Right lobe of liver (tissue), 4 donors: Measurements from ENCODE around the gene FNDC10.

Experiments
- CTCF ChIP-seq, 4 donors: fragments of 200-600 bp in 3 of 4; fragments of 450-650 bp in 1 of 4; IDR thresholded peaks; one replicate each; pipeline versions ENCODE4 v1.5.1 to v1.8.0; 2016 to 2022; ENCODE audit warnings: antibody characterized with exemption in 4 of 4, mild to moderate bottlenecking in 2 of 4
- POLR2A ChIP-seq: fragments of 450-650 bp; IDR thresholded peaks from one replicate; pipeline ENCODE4 v1.6.1; 2017; ENCODE audit warnings: antibody characterized with exemption, mild to moderate bottlenecking
- donor health status: DM: no; HTN: no; CAD: no.
- donor health status: DM: no; HTN: no; CAD: no.
- donor health status: DM: no; HTN: yes; CAD: no.

GRCh38 chr1:1601564-1602303, 1.8 kb upstream of the FNDC10 start:
- TF ChIP-seq CTCF (IDR thresholded peaks at IDR 0.05): no peak
- TF ChIP-seq POLR2A: no peak
